Adrenal gland (tissue), 5 donors: ENCODE data around the gene IGF2BP2.

ENCODE experiments used
- CTCF ChIP-seq, 6 experiments: fragments of 450-650 bp in 4 of 6; fragments of 200-600 bp in 2 of 6; sonication (generic) in 1 of 6; IDR thresholded peaks; 1 replicate in 5 of 6; 2 replicates in 1 of 6; pipeline versions ENCODE4 v1.5.1 to v1.8.0; 2016 to 2021; ENCODE audit warnings: antibody characterized with exemption in 6 of 6, mild to moderate bottlenecking in 2 of 6, moderate library complexity in 1 of 6
- POLR2A ChIP-seq, 2 donors: fragments of 450-650 bp; IDR thresholded peaks; one replicate each; pipeline ENCODE4 v1.6.1; 2017; ENCODE audit warnings: antibody characterized with exemption in 2 of 2, mild to moderate bottlenecking in 2 of 2, moderate library complexity in 1 of 2
- donor health status: DM: no; HTN: no; CAD: no.

GRCh38 chr3:185687271-185687878 is 137.5 kb downstream of the IGF2BP2 start:
- TF ChIP-seq CTCF (IDR thresholded peaks at IDR 0.05): no peak
- no peak for TF ChIP-seq POLR2A (IDR thresholded peaks at IDR 0.05)
